ENCODE measurements around the gene PSD. TPM values are rescaled to one million over a fixed set of nuclear protein-coding genes. Genes with fewer than 3 reads are reported as not detected.

Gene PSD
- total and polyA plus RNA-seq, 4 donors: 0.16 to 1.4 (median 0.29) TPM

DNA sequence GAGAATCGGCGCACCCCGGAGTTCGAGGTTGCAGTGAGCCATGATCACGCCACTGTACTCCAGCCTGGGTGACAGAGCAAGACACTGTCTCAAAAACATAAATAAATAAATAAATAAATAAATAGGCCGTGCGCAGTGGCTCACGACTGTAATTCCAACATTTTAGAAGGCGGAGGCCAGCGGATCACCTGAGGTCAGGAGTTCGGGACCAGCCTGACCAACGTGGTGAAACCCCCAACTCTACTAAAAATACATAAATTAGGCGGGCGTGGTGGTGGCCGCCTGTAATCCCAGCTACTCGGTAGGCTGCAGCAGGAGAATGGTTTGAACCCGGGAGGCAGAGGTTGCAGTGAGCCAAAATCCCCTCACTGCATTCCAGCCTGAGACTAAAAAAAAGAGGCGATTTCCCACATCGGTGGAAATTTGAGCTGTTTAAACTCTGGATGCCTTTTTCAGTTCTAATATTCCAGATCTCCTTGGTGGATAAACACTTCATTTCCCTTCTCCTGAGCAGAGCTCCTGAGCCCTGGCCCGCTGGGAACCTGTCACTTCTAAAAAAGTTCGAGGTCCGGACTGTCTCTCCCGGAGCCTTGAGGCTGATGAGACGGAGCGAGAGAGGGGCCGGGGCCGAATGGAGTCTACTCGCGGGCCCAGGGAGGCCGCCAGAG lies 25.0 kb downstream of the PSD start:
- H3K27ac ChIP-seq (ENCODE audit: low read depth in 1 of 2, low read length in 2 of 2): peak overlapping the region in 1 of 2 donors; percentile 21
- intact Hi-C loops (cut with DNase I): loop anchor here in 1 of 2 donors (2.0 to 10.0 kb wide), 3 partner anchors 27 to 239 kb away; partner anchors contain the start of genes FBXL15 and NOLC1
- DNase-seq: peak in 1 of 2 donors; percentile 68

DNA sequence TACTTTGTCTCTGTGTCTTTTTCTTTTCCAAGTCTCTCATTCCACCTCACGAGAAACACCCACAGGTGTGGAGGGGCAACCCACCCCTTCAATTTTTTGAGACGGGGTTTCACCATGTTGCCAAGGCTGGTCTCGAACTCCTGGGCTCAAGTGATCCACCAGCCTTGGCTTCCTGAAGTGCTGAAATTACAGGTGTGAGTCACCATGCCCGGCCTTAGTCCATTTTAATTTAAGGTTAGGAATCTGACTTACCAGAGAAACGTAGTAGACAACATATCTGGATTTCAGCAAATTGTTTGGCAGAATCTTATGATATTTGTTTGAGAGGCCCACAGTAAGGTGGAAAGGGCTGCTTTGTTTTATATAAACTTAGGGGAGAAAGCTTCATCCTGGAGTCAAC lies 26.3 kb downstream of the PSD start:
- no peak for ATAC-seq (ENCODE audit: low FRiP score)

More for the DNA sequence above, 25.0 kb downstream of the PSD start:
- Histone ChIP-seq H3K4me1 (ENCODE audit: control insufficient read depth in 1 of 2, insufficient read depth in 2 of 2, low read length in 2 of 2) (no peaks in the 10 kb centered on the region), H3K4me3 (ENCODE audit: low read length in 2 of 2) (peak overlapping the region in 1 of 2 donors; percentile 32), H3K36me3 (ENCODE audit: control insufficient read depth in 1 of 2, insufficient read depth in 2 of 2, low read length in 1 of 2) (no peaks in the 10 kb centered on the region), H3K9me3 (ENCODE audit: control insufficient read depth, low read length) (no peaks in the 10 kb centered on the region), H3K27me3 (ENCODE audit: control insufficient read depth in 1 of 2, insufficient read depth in 2 of 2, low read length in 1 of 2) (no peaks in the 10 kb centered on the region)
- ATAC-seq (ENCODE audit: low FRiP score): no peak
- WGBS, 2 donors: 33 to 36% methylated on average over 30 of the region's 30 CpGs

DNA sequence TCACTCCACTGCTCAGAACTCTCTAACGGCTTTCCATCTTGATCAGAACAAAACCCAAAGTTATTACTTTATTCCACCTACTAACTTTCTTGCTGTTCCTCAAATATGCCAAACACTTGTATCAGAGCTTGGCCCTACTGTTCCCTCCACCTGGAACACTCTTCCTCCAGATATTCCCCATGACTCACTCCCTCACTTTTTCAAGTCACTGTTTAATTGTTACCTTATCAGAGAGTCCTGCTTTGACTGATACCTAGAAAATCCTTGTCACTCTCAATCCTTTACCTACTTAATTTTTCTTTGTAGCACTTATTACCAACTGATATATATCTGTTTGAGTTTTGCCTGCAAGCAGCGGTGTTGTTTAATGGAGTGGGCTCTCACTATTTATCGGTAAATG lies 28.7 kb downstream of the PSD start:
- no peaks in the 10 kb centered on the region for H3K4me1 ChIP-seq (ENCODE audit: control insufficient read depth in 1 of 2, insufficient read depth in 2 of 2, low read length in 2 of 2)
- no peaks in the 10 kb centered on the region for H3K27me3 ChIP-seq (ENCODE audit: control insufficient read depth in 1 of 2, insufficient read depth in 2 of 2, low read length in 1 of 2)
- no peak for ATAC-seq (ENCODE audit: low FRiP score)
- H3K27ac ChIP-seq (ENCODE audit: low read depth in 1 of 2, low read length in 2 of 2): no peak overlapping the region
- intact Hi-C loops (cut with DNase I): loop anchor here in 1 of 2 donors (5.0 to 10.0 kb wide), 2 partner anchors 192 to 235 kb away; partner anchors contain the start of gene NOLC1
- H3K36me3 ChIP-seq (ENCODE audit: control insufficient read depth in 1 of 2, insufficient read depth in 2 of 2, low read length in 1 of 2): no peaks in the 10 kb centered on the region
- no peak for DNase-seq
- no peaks in the 10 kb centered on the region for H3K9me3 ChIP-seq (ENCODE audit: control insufficient read depth, low read length)
- WGBS, 2 donors: 87 to 96% methylated on average over 3 of the region's 3 CpGs
- H3K4me3 ChIP-seq (ENCODE audit: low read length in 2 of 2): no peak overlapping the region

More for the DNA sequence above, 26.3 kb downstream of the PSD start:
- no peak overlapping the region for H3K4me3 ChIP-seq (ENCODE audit: low read length in 2 of 2)
- no peak overlapping the region for H3K27ac ChIP-seq (ENCODE audit: low read depth in 1 of 2, low read length in 2 of 2)
- H3K36me3 ChIP-seq (ENCODE audit: control insufficient read depth in 1 of 2, insufficient read depth in 2 of 2, low read length in 1 of 2): no peaks in the 10 kb centered on the region
- WGBS, 2 donors: 86 to 92% methylated on average over 5 of the region's 5 CpGs
- intact Hi-C loops (cut with DNase I): loop anchor here in 1 of 2 donors (5.0 to 10.0 kb wide), 2 partner anchors 190 to 238 kb away; partner anchors contain the start of gene NOLC1
- no peaks in the 10 kb centered on the region for H3K4me1 ChIP-seq (ENCODE audit: control insufficient read depth in 1 of 2, insufficient read depth in 2 of 2, low read length in 2 of 2)
- DNase-seq: peak in 1 of 2 donors; percentile 1
- H3K27me3 ChIP-seq (ENCODE audit: control insufficient read depth in 1 of 2, insufficient read depth in 2 of 2, low read length in 1 of 2): no peaks in the 10 kb centered on the region
- H3K9me3 ChIP-seq (ENCODE audit: control insufficient read depth, low read length): no peaks in the 10 kb centered on the region

DNA sequence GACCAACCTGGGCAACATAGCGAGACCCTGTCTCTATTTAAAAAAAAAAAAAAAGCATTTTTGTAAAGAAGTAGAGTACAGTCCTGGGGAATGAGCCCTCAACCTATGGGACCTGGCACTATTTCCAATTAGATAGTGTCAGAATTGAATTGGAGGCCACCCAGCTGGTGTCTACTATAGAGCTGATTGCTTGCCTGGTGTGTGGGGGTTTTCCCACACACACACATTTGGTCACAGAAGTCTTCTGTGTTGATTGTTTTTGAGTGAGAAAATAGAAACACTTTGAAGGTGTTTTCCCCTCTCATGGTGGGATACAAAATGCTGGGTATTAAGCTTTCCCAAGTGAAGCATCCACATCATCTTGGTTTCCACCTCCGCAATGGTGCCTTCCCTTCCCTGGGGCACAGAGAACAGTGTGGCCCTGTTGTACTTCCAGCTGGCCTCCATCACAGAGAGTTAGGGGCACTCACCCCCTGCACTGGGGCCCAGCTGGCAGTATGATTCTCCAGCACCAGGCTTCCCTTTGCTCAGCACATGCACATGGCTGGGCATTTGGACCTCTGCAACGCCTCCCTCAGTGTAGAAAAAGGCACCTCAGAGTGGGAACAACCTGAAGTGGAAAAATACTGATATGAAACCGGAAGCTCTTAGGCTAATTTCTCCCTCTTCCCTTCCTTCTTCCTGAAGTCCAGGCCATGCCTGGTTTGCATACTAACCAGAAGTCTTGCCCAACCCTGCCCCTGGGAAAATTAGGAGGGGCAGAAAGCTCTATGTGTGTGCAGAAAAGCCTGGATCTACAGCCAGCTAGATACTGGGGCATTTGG lies 33.8 kb downstream of the PSD start:
- ATAC-seq (ENCODE audit: low FRiP score): no peak
- intact Hi-C loops (cut with DNase I): no loop called here
- Histone ChIP-seq H3K27me3 (ENCODE audit: control insufficient read depth in 1 of 2, insufficient read depth in 2 of 2, low read length in 1 of 2) (no peaks in the 10 kb centered on the region), H3K4me3 (ENCODE audit: low read length in 2 of 2) (no peak overlapping the region), H3K9me3 (ENCODE audit: control insufficient read depth, low read length) (no peaks in the 10 kb centered on the region), H3K27ac (ENCODE audit: low read depth in 1 of 2, low read length in 2 of 2) (no peak overlapping the region), H3K36me3 (ENCODE audit: control insufficient read depth in 1 of 2, insufficient read depth in 2 of 2, low read length in 1 of 2) (peaks cover 0 to 8% of the 10 kb centered on the region in 2 donors), H3K4me1 (ENCODE audit: control insufficient read depth in 1 of 2, insufficient read depth in 2 of 2, low read length in 2 of 2) (no peaks in the 10 kb centered on the region)
- no peak for DNase-seq
- 61 to 62% methylated on average over 4 of the region's 4 CpGs for WGBS, 2 donors

DNA sequence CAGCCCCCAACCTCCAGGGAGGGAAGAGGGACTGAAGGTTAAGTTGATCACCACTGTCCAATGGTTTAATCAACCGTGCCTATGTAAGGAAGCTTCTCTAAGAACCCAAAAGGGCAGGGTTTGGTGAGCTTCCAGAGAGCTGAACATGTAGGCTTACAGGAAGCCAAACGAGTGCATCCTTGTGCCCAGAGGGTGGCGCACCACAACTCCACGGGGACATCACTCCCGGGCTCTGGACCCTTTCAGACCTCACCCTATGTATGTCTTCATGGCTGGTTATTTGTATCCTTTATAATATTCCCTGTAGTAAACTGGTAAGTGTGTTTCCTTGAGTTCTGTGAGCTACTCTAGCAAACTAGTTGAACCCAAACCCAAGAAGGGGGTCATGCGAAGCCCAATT lies 34.5 kb downstream of the PSD start:
- DNase-seq (no peak), ATAC-seq (ENCODE audit: low FRiP score) (no peak)
- intact Hi-C loops (cut with DNase I): no loop called here
- no peaks in the 10 kb centered on the region for H3K27me3 ChIP-seq (ENCODE audit: control insufficient read depth in 1 of 2, insufficient read depth in 2 of 2, low read length in 1 of 2)
- H3K27ac ChIP-seq (ENCODE audit: low read depth in 1 of 2, low read length in 2 of 2): no peak overlapping the region
- no peaks in the 10 kb centered on the region for H3K4me1 ChIP-seq (ENCODE audit: control insufficient read depth in 1 of 2, insufficient read depth in 2 of 2, low read length in 2 of 2)
- no peaks in the 10 kb centered on the region for H3K9me3 ChIP-seq (ENCODE audit: control insufficient read depth, low read length)
- no peak overlapping the region for H3K4me3 ChIP-seq (ENCODE audit: low read length in 2 of 2)
- H3K36me3 ChIP-seq (ENCODE audit: control insufficient read depth in 1 of 2, insufficient read depth in 2 of 2, low read length in 1 of 2): peaks cover 0 to 14% of the 10 kb centered on the region in 2 donors
- 43 to 46% methylated on average over 6 of the region's 6 CpGs for WGBS, 2 donors

DNA sequence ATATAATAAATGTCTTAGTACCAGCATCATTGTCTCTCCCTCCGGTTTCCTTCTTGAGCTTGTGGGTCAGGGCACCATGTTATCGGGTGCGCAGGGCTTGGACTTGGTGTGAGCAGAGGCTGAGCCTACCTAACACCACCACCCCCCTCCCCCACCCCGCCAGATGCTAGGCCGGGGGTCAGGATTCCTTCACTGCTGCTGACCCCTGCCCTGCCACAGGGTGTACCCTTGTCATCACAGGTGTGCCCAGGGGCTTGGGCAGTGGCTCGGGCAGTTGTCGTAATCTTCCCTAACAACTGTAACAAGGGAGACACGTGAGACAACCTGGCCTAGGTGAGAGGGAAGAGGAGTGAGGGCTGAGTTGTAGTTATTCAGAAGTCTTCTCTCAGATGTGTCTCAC lies 35.7 kb downstream of the PSD start:
- Histone ChIP-seq H3K36me3 (ENCODE audit: control insufficient read depth in 1 of 2, insufficient read depth in 2 of 2, low read length in 1 of 2) (peaks cover 0 to 15% of the 10 kb centered on the region in 2 donors), H3K4me3 (ENCODE audit: low read length in 2 of 2) (no peak overlapping the region), H3K4me1 (ENCODE audit: control insufficient read depth in 1 of 2, insufficient read depth in 2 of 2, low read length in 2 of 2) (no peaks in the 10 kb centered on the region), H3K9me3 (ENCODE audit: control insufficient read depth, low read length) (no peaks in the 10 kb centered on the region), H3K27ac (ENCODE audit: low read depth in 1 of 2, low read length in 2 of 2) (no peak overlapping the region), H3K27me3 (ENCODE audit: control insufficient read depth in 1 of 2, insufficient read depth in 2 of 2, low read length in 1 of 2) (no peaks in the 10 kb centered on the region)
- ATAC-seq (ENCODE audit: low FRiP score): no peak
- intact Hi-C loops (cut with DNase I): no loop called here
- DNase-seq: no peak
- 92% methylated on average over 8 of the region's 8 CpGs for WGBS, 2 donors

DNA sequence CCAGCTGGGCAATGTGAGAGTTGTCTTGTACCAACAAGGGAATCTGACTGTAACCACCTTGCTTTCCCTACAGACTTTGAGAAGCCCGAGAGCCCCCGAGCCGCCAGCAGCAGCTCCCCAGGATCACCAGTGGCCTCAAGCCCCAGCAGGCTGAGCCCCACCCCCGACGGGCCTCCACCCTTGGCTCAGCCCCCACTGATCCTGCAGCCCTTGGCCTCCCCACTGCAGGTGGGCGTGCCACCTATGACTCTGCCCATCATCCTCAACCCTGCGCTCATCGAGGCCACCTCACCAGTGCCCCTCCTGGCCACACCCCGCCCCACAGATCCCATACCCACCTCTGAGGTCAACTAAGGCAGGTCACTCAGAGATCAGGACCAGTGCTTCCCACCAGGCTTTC lies 36.6 kb downstream of the PSD start:
- H3K27ac ChIP-seq (ENCODE audit: low read depth in 1 of 2, low read length in 2 of 2): no peak overlapping the region
- peaks cover 0 to 15% of the 10 kb centered on the region in 2 donors for H3K36me3 ChIP-seq (ENCODE audit: control insufficient read depth in 1 of 2, insufficient read depth in 2 of 2, low read length in 1 of 2)
- DNase-seq (no peak), ATAC-seq (ENCODE audit: low FRiP score) (peak; percentile 39)
- intact Hi-C loops (cut with DNase I): no loop called here
- H3K27me3 ChIP-seq (ENCODE audit: control insufficient read depth in 1 of 2, insufficient read depth in 2 of 2, low read length in 1 of 2): no peaks in the 10 kb centered on the region
- 92% methylated on average over 9 of the region's 9 CpGs for WGBS, 2 donors
- no peaks in the 10 kb centered on the region for H3K9me3 ChIP-seq (ENCODE audit: control insufficient read depth, low read length)
- no peaks in the 10 kb centered on the region for H3K4me1 ChIP-seq (ENCODE audit: control insufficient read depth in 1 of 2, insufficient read depth in 2 of 2, low read length in 2 of 2)
- no peak overlapping the region for H3K4me3 ChIP-seq (ENCODE audit: low read length in 2 of 2)

DNA sequence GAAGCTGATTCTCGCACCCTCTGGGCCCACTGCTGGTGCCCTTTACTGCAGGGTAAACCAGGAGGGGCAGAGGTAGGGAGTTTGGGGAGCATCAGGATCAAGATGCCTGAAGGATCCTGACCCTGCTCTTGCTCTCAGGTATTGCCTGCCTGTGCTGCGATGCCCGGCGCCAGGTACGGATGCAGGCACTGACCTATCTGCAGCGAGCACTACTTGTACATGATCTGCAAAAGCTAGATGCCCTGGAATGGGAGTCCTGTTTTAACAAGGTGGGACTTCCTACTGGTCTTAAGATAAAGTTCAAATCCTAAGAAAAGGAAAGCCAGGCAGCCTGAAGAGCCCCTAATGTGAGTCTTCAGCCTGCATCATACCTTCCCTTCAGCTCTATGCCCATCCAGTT lies 39.2 kb downstream of the PSD start:
- Histone ChIP-seq H3K27ac (ENCODE audit: low read depth in 1 of 2, low read length in 2 of 2) (no peak overlapping the region), H3K4me1 (ENCODE audit: control insufficient read depth in 1 of 2, insufficient read depth in 2 of 2, low read length in 2 of 2) (no peaks in the 10 kb centered on the region), H3K36me3 (ENCODE audit: control insufficient read depth in 1 of 2, insufficient read depth in 2 of 2, low read length in 1 of 2) (peaks cover 0 to 21% of the 10 kb centered on the region in 2 donors), H3K9me3 (ENCODE audit: control insufficient read depth, low read length) (no peaks in the 10 kb centered on the region), H3K27me3 (ENCODE audit: control insufficient read depth in 1 of 2, insufficient read depth in 2 of 2, low read length in 1 of 2) (no peaks in the 10 kb centered on the region), H3K4me3 (ENCODE audit: low read length in 2 of 2) (no peak overlapping the region)
- 94 to 97% methylated on average over 6 of the region's 6 CpGs for WGBS, 2 donors
- ATAC-seq (ENCODE audit: low FRiP score) (no peak), DNase-seq (no peak)
- intact Hi-C loops (cut with DNase I): no loop called here
